ENCODE measurements around the gene PCDH15. TPM values are rescaled to one million over a fixed set of nuclear protein-coding genes. Genes with fewer than 3 reads are reported as not detected.

PCDH15 gene
- total RNA-seq, 1 experiment from 2014 or later = 0.61 TPM

DNA sequence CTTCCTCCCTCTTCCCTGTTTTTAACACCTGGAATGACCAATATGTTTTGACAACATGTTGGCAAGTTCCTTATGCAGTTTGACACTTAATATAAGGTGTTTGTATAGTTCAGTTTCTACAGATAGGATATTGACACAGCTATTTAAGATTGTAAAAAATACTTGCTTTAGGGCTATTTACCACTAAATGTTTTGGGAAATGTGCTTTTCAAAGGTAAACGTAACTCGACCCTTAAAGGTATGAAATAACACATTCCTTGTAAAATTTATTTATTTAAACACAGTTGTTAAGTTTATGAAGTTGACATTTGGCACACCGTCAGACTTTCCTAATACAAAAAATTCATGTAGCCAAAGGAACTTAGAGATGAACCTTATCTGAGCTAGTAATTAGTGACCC, 817.6 kb downstream of the PCDH15 start:
- no peaks in the 10 kb centered on the region for H3K27me3 Mint-ChIP-seq (ENCODE audit: low read depth)
- peaks cover 4 to 5% of the 10 kb centered on the region in 2 experiments; a peak in 3 of 4 replicates for H3K4me1 Mint-ChIP-seq
- no peak overlapping the region for H3K27ac Mint-ChIP-seq
- no peak for DNase-seq
- Histone ChIP-seq H3K79me1 (ENCODE audit: insufficient read depth, low read depth, low read length, poor library complexity, severe bottlenecking) (no peaks in the 10 kb centered on the region), H3K27ac (ENCODE audit: insufficient read length, low read depth, low read length) (no peak overlapping the region), H3K23me2 (ENCODE audit: insufficient read length, low read depth, low read length, poor library complexity, severe bottlenecking) (no peaks in the 10 kb centered on the region), H4K20me1 (ENCODE audit: control insufficient read depth, insufficient read depth, insufficient read length) (no peaks in the 10 kb centered on the region), H4K91ac (ENCODE audit: insufficient read length, low read depth, low read length) (no peak overlapping the region), H3T11ph (ENCODE audit: low read length) (no peak overlapping the region), H4K5ac (ENCODE audit: insufficient read length, low read depth, low read length) (no peak overlapping the region), H3K9me3 (ENCODE audit: control insufficient read depth, low read depth, low read length) (no peaks in the 10 kb centered on the region), H3K56ac (ENCODE audit: insufficient read length, low read depth, low read length) (no peak overlapping the region), H2AFZ (ENCODE audit: low read length) (no peak overlapping the region), H2BK5ac (ENCODE audit: insufficient read length, low read length) (no peak overlapping the region), H3K4ac (ENCODE audit: low read depth, low read length) (no peak overlapping the region), H2BK120ac (ENCODE audit: low read depth, low read length, poor library complexity, severe bottlenecking) (no peak overlapping the region), H3K4me1 (ENCODE audit: insufficient read depth, low read length) (no peaks in the 10 kb centered on the region), H2BK20ac (ENCODE audit: low read depth, low read length, poor library complexity, severe bottlenecking) (no peak overlapping the region), H2AK5ac (ENCODE audit: insufficient read length, low read length) (no peak overlapping the region), H3K4me2 (ENCODE audit: insufficient read depth, insufficient read length, low read length) (no peak overlapping the region), H3K14ac (ENCODE audit: insufficient read depth, low read length) (no peak overlapping the region), H3K27me3 (ENCODE audit: insufficient read depth, low read length) (no peaks in the 10 kb centered on the region), H3K9ac (ENCODE audit: extremely low read depth, insufficient read length, low read length) (no peak overlapping the region), H3K23ac (ENCODE audit: insufficient read length, low read depth, low read length) (no peak overlapping the region), H4K8ac (replicated peaks; ENCODE audit: insufficient read length, low read depth, low read length) (no peak overlapping the region), H3K79me2 (ENCODE audit: insufficient read depth, low read length) (no peaks in the 10 kb centered on the region), H2BK15ac (ENCODE audit: low read depth, low read length) (no peak overlapping the region), H3K18ac (ENCODE audit: insufficient read length, low read depth, low read length) (no peak overlapping the region), H2BK12ac (ENCODE audit: insufficient read length, low read depth, low read length) (no peak overlapping the region)
- TF ChIP-seq, protein P1, sequence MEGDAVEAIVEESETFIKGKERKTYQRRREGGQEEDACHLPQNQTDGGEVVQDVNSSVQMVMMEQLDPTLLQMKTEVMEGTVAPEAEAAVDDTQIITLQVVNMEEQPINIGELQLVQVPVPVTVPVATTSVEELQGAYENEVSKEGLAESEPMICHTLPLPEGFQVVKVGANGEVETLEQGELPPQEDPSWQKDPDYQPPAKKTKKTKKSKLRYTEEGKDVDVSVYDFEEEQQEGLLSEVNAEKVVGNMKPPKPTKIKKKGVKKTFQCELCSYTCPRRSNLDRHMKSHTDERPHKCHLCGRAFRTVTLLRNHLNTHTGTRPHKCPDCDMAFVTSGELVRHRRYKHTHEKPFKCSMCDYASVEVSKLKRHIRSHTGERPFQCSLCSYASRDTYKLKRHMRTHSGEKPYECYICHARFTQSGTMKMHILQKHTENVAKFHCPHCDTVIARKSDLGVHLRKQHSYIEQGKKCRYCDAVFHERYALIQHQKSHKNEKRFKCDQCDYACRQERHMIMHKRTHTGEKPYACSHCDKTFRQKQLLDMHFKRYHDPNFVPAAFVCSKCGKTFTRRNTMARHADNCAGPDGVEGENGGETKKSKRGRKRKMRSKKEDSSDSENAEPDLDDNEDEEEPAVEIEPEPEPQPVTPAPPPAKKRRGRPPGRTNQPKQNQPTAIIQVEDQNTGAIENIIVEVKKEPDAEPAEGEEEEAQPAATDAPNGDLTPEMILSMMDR (conservative IDR thresholded peaks at IDR 0.05) = no peak
- WGBS (ENCODE audit: extremely low coverage, insufficient read length, low lambda C conversion rate) = no CpG with 5 or more reads among the region's 3 CpGs
- H3K36me3 Mint-ChIP-seq (ENCODE audit: insufficient read depth in 1 of 3, low read depth in 3 of 3) = peaks cover 3 to 7% (median 5%) of the 10 kb centered on the region in 3 experiments; a peak in 5 of 7 replicates
- H3K9me3 Mint-ChIP-seq = peaks cover 0 to 2% of the 10 kb centered on the region in 2 experiments; a peak in 2 of 5 replicates
- H3K4me3 Mint-ChIP-seq = no peak overlapping the region

Measured in H9 (cell line).